H9 (cell line): Measurements from ENCODE around the gene IGF2R. TPM values are rescaled to one million over a fixed set of nuclear protein-coding genes. Genes with fewer than 3 reads are reported as not detected.

Source experiments
- DNase-seq: peaks from one replicate; pipeline ENCODE4 v3.0.0-alpha.2; 2017
- H2AFZ ChIP-seq: one replicate; pipeline ENCODE4 v1.6.1; 2013; ENCODE audit warnings: mild to moderate bottlenecking, low read length, control low read depth, moderate library complexity
- H2AK5ac ChIP-seq: 2 replicates; pipeline ENCODE4 v1.6.1; 2013; ENCODE audit warnings: low read length, control low read depth, mixed read lengths; ENCODE audit not compliant: insufficient read length
- H2BK120ac ChIP-seq: one replicate; pipeline ENCODE4 v1.6.1; 2013; ENCODE audit warnings: low read depth, mild to moderate bottlenecking, low read length, control low read depth, inconsistent platforms; ENCODE audit not compliant: poor library complexity, severe bottlenecking
- H2BK12ac ChIP-seq: 2 replicates; pipeline ENCODE4 v1.6.1; 2013; ENCODE audit warnings: low read length, control low read depth, mixed read lengths, low read depth; ENCODE audit not compliant: insufficient read length
- H2BK15ac ChIP-seq: 2 replicates; pipeline ENCODE4 v1.6.1; 2013; ENCODE audit warnings: low read depth, low read length, control low read depth
- H2BK20ac ChIP-seq: one replicate; pipeline ENCODE4 v1.6.1; 2013; ENCODE audit warnings: low read depth, mild to moderate bottlenecking, low read length, control low read depth, inconsistent platforms; ENCODE audit not compliant: poor library complexity, severe bottlenecking
- H2BK5ac ChIP-seq: 2 replicates; pipeline ENCODE4 v1.6.1; 2013; ENCODE audit warnings: low read length, control low read depth, mixed read lengths; ENCODE audit not compliant: insufficient read length
- H3K14ac ChIP-seq: 2 replicates; pipeline ENCODE4 v1.6.1; 2013; ENCODE audit warnings: low read length, control low read depth; ENCODE audit not compliant: insufficient read depth
- H3K18ac ChIP-seq: 2 replicates; pipeline ENCODE4 v1.6.1; 2013; ENCODE audit warnings: low read depth, mild to moderate bottlenecking, mixed read lengths, low read length, control low read depth; ENCODE audit not compliant: insufficient read length
- H3K23ac ChIP-seq: 2 replicates; pipeline ENCODE4 v1.6.1; 2013; ENCODE audit warnings: low read length, control low read depth, mixed read lengths, low read depth; ENCODE audit not compliant: insufficient read length
- H3K23me2 ChIP-seq: 2 replicates; pipeline ENCODE4 v1.6.1; 2013; ENCODE audit warnings: low read depth, mild to moderate bottlenecking, mixed read lengths, low read length, control low read depth; ENCODE audit not compliant: insufficient read length, poor library complexity, severe bottlenecking
- H3K27ac ChIP-seq: 2 replicates; pipeline ENCODE4 v1.5.1; 2013; ENCODE audit warnings: low read length, control low read depth, mixed read lengths, low read depth; ENCODE audit not compliant: insufficient read length
- H3K27me3 ChIP-seq: 2 replicates; pipeline ENCODE4 v1.6.1; 2013; ENCODE audit warnings: low read length, control low read depth, inconsistent platforms; ENCODE audit not compliant: insufficient read depth
- H3K4ac ChIP-seq: 2 replicates; pipeline ENCODE4 v1.6.1; 2013; ENCODE audit warnings: low read depth, mild to moderate bottlenecking, control low read depth, inconsistent platforms, low read length, moderate library complexity
- H3K4me1 ChIP-seq: 2 replicates; pipeline ENCODE4 v1.6.1; 2013; ENCODE audit warnings: low read length, control low read depth, inconsistent platforms; ENCODE audit not compliant: insufficient read depth
- H3K4me2 ChIP-seq: 2 replicates; pipeline ENCODE4 v1.6.1; 2013; ENCODE audit warnings: low read length, control low read depth, mixed read lengths; ENCODE audit not compliant: insufficient read length, insufficient read depth
- H3K56ac ChIP-seq: 2 replicates; pipeline ENCODE4 v1.6.1; 2013; ENCODE audit warnings: low read depth, mild to moderate bottlenecking, mixed read lengths, low read length, control low read depth; ENCODE audit not compliant: insufficient read length
- H3K79me1 ChIP-seq: 2 replicates; pipeline ENCODE4 v1.6.1; 2013; ENCODE audit warnings: low read depth, mild to moderate bottlenecking, moderate library complexity, low read length, control low read depth, inconsistent platforms; ENCODE audit not compliant: insufficient read depth, poor library complexity, severe bottlenecking
- H3K79me2 ChIP-seq: 2 replicates; pipeline ENCODE4 v1.6.1; 2013; ENCODE audit warnings: low read length, control low read depth, inconsistent platforms; ENCODE audit not compliant: insufficient read depth
- H3K9ac ChIP-seq: 2 replicates; pipeline ENCODE4 v1.6.1; 2013; ENCODE audit warnings: low read length, control low read depth, mixed read lengths; ENCODE audit not compliant: insufficient read length; ENCODE audit errors: extremely low read depth
- H3K9me3 ChIP-seq: one replicate; pipeline ENCODE4 v1.6.1; 2013; ENCODE audit warnings: low read depth, low read length, inconsistent platforms; ENCODE audit not compliant: control insufficient read depth
- H3T11ph ChIP-seq: one replicate; pipeline ENCODE4 v1.6.1; 2013; ENCODE audit warnings: mild to moderate bottlenecking, low read length, control low read depth, inconsistent platforms
- H4K20me1 ChIP-seq: one replicate; pipeline ENCODE4 v1.6.1; 2013; ENCODE audit not compliant: control insufficient read depth, insufficient read length, insufficient read depth
- H4K5ac ChIP-seq: 2 replicates; pipeline ENCODE4 v1.6.1; 2013; ENCODE audit warnings: low read depth, mild to moderate bottlenecking, mixed read lengths, low read length, control low read depth; ENCODE audit not compliant: insufficient read length
- H4K8ac ChIP-seq: replicated peaks from 2 replicates; pipeline ENCODE4 v1.6.1; 2013; ENCODE audit warnings: low read length, control low read depth, mixed read lengths, low read depth; ENCODE audit not compliant: insufficient read length
- H4K91ac ChIP-seq: 2 replicates; pipeline ENCODE4 v1.6.1; 2013; ENCODE audit warnings: low read depth, mild to moderate bottlenecking, moderate library complexity, mixed read lengths, low read length, control low read depth; ENCODE audit not compliant: insufficient read length
- H3K27ac Mint-ChIP-seq, 3 experiments: 2 replicates in 2 of 3; 3 replicates in 1 of 3; pipeline ENCODE4 v1.8.0; 2020 to 2021; ENCODE audit warnings: mixed read lengths in 3 of 3, mild to moderate bottlenecking in 1 of 3, moderate library complexity in 1 of 3
- H3K27me3 Mint-ChIP-seq: 2 replicates; pipeline ENCODE4 v1.8.0; 2021; ENCODE audit warnings: low read depth, mild to moderate bottlenecking, moderate library complexity, mixed read lengths
- H3K36me3 Mint-ChIP-seq, 3 experiments: 2 replicates in 2 of 3; 3 replicates in 1 of 3; pipeline ENCODE4 v1.8.0; 2020 to 2021; ENCODE audit warnings: low read depth in 3 of 3, mixed read lengths in 3 of 3; ENCODE audit not compliant: insufficient read depth in 1 of 3
- H3K4me1 Mint-ChIP-seq, 2 experiments: 2 replicates each; pipeline ENCODE4 v1.8.0; 2020; ENCODE audit warnings: mixed read lengths in 2 of 2
- H3K4me3 Mint-ChIP-seq, 2 experiments: 2 replicates in 1 of 2; 3 replicates in 1 of 2; pipeline ENCODE4 v1.8.0; 2020 to 2021; ENCODE audit warnings: mild to moderate bottlenecking in 2 of 2, mixed read lengths in 2 of 2, moderate library complexity in 1 of 2
- H3K9me3 Mint-ChIP-seq, 2 experiments: 2 replicates in 1 of 2; 3 replicates in 1 of 2; pipeline ENCODE4 v1.8.0; 2020; ENCODE audit warnings: mild to moderate bottlenecking in 2 of 2, mixed read lengths in 2 of 2, moderate library complexity in 1 of 2
- CTCF ChIP-seq: fragments of 200-600 bp; sonication (generic); conservative IDR thresholded peaks from 3 replicates; pipeline ENCODE4 v1.8.0; 2021; ENCODE audit warnings: antibody characterized with exemption, mild to moderate bottlenecking
- WGBS: extraction: QIAGEN DNeasy Blood & Tissue Kit; methylation state at CpG from one replicate; pipeline ENCODE4 v1.1.7; 2013; ENCODE audit warnings: missing lambda C conversion rate, low lambda C conversion rate, mixed read lengths; ENCODE audit not compliant: insufficient read length; ENCODE audit errors: extremely low coverage; 5-methylcytosine and 5-hydroxymethylcytosine counted together
- total RNA-seq: library from RNA; stranded (reverse); gene quantifications from 2 replicates; pipeline ENCODE4 v1.2.1, GENCODE V29; 2021

Gene IGF2R
- total RNA-seq, 1 experiment from 2014 or later: 66.7 TPM

- no peak overlapping the region for H2BK5ac ChIP-seq
- WGBS: no CpG with 5 or more reads among the region's 8 CpGs
- H3K79me2 ChIP-seq: no peaks in the 10 kb centered on the region
- no peaks in the 10 kb centered on the region for H3K4me1 ChIP-seq
- H3K9me3 Mint-ChIP-seq: peaks cover 0 to 2% of the 10 kb centered on the region in 2 experiments; a peak in 2 of 5 replicates
- H3K18ac ChIP-seq: no peak overlapping the region
- H3K27ac Mint-ChIP-seq: peak overlapping the region in 1 of 3 experiments; percentile 19; a peak in 1 of 7 replicates
- no peaks in the 10 kb centered on the region for H3K27me3 ChIP-seq
- H3K23me2 ChIP-seq: no peaks in the 10 kb centered on the region
- no peaks in the 10 kb centered on the region; the same call in 1 of the 2 replicates for H3K27me3 Mint-ChIP-seq
- no peak overlapping the region for H3K27ac ChIP-seq
- H4K20me1 ChIP-seq: no peaks in the 10 kb centered on the region
- DNase-seq: no peak
- H4K5ac ChIP-seq: no peak overlapping the region
- no peak overlapping the region for H2AFZ ChIP-seq
- no peak overlapping the region for H4K91ac ChIP-seq
- no peaks in the 10 kb centered on the region for H3K9me3 ChIP-seq
- H3K9ac ChIP-seq: no peak overlapping the region
- H2AK5ac ChIP-seq: no peak overlapping the region
- no peak overlapping the region for H3K4me3 Mint-ChIP-seq
- no peak overlapping the region for H2BK12ac ChIP-seq
- no peak overlapping the region for H3T11ph ChIP-seq
- TF ChIP-seq CTCF: no peak
- no peak overlapping the region for H4K8ac ChIP-seq
- no peak overlapping the region for H2BK15ac ChIP-seq
- H3K23ac ChIP-seq: no peak overlapping the region
- no peak overlapping the region for H3K4me2 ChIP-seq
- H3K36me3 Mint-ChIP-seq: 0 out of 7 replicates have a peak, but pooled peaks cover 0 to 2% (median 0%) of the 10 kb centered on the region in 3 experiments
- H2BK20ac ChIP-seq: no peak overlapping the region
- no peak overlapping the region for H2BK120ac ChIP-seq
- H3K4ac ChIP-seq: no peak overlapping the region
- H3K79me1 ChIP-seq: no peaks in the 10 kb centered on the region
- H3K4me1 Mint-ChIP-seq: peaks cover 19 to 22% of the 10 kb centered on the region in 2 experiments
- H3K56ac ChIP-seq: no peak overlapping the region
- H3K14ac ChIP-seq: no peak overlapping the region
Measured at GRCh38 chr6:160142115-160142715, 173.3 kb downstream of the IGF2R start.
